Naive B cell (primary cell): Measurements from ENCODE around the gene DDX42. TPM values are rescaled to one million over a fixed set of nuclear protein-coding genes. Genes with fewer than 3 reads are reported as not detected.
"Not testable (repeated sequence)": the region's sequence is repeated elsewhere in the genome, so short reads cannot be mapped to it uniquely, and the experiment has no call there.

Experiments used
- ATAC-seq, 2 donors: fragments of 150-1000 bp; cut with Tn5 transposase; 2 replicates each; pipeline ENCODE4 v1.10.0; 2021; ENCODE audit warnings: low read depth in 2 of 2, mild to moderate bottlenecking in 2 of 2, moderate library complexity in 2 of 2
- DNase-seq: peaks from one replicate; pipeline ENCODE4 v3.0.0; 2022
- H3K27ac Mint-ChIP-seq, 6 donors: one replicate each; pipeline ENCODE4 v1.8.0; 2020 to 2022; ENCODE audit warnings: mild to moderate bottlenecking in 6 of 6, mixed read lengths in 6 of 6, moderate library complexity in 5 of 6, inconsistent platforms in 2 of 6
- H3K27me3 Mint-ChIP-seq, 3 donors: one replicate each; pipeline ENCODE4 v1.8.0; 2021 to 2022; ENCODE audit warnings: mixed read lengths in 3 of 3, mild to moderate bottlenecking in 1 of 3
- H3K36me3 Mint-ChIP-seq, 2 donors: one replicate each; pipeline ENCODE4 v1.8.0; 2020 to 2022; ENCODE audit warnings: mixed read lengths in 2 of 2, inconsistent platforms in 1 of 2, mild to moderate bottlenecking in 1 of 2
- H3K4me1 Mint-ChIP-seq, 3 donors: one replicate each; pipeline ENCODE4 v1.8.0; 2020 to 2022; ENCODE audit warnings: mixed read lengths in 3 of 3, inconsistent platforms in 1 of 3, mild to moderate bottlenecking in 1 of 3, moderate library complexity in 1 of 3
- H3K4me3 Mint-ChIP-seq, 8 donors: one replicate each; pipeline ENCODE4 v1.8.0; 2020 to 2022; ENCODE audit warnings: mild to moderate bottlenecking in 8 of 8, mixed read lengths in 8 of 8, moderate library complexity in 8 of 8, inconsistent platforms in 2 of 8
- H3K9me3 Mint-ChIP-seq, 7 donors: one replicate each; pipeline ENCODE4 v1.8.0; 2020 to 2022; ENCODE audit warnings: mixed read lengths in 7 of 7, mild to moderate bottlenecking in 5 of 7, inconsistent platforms in 2 of 7, moderate library complexity in 1 of 7
- polyA plus RNA-seq, 6 donors: library from polyadenylated mRNA; unstranded; fragments of 300-500 nt; fragmentation: Illumina TruSeq; gene quantifications; one replicate each; pipeline ENCODE4 v1.2.3, GENCODE V29; 2021; ENCODE audit warnings: low read depth in 6 of 6

The DDX42 gene
- polyA plus RNA-seq, 6 donors from 2014 or later: 6.3 to 24.1 (median 13.5) TPM

DNA sequence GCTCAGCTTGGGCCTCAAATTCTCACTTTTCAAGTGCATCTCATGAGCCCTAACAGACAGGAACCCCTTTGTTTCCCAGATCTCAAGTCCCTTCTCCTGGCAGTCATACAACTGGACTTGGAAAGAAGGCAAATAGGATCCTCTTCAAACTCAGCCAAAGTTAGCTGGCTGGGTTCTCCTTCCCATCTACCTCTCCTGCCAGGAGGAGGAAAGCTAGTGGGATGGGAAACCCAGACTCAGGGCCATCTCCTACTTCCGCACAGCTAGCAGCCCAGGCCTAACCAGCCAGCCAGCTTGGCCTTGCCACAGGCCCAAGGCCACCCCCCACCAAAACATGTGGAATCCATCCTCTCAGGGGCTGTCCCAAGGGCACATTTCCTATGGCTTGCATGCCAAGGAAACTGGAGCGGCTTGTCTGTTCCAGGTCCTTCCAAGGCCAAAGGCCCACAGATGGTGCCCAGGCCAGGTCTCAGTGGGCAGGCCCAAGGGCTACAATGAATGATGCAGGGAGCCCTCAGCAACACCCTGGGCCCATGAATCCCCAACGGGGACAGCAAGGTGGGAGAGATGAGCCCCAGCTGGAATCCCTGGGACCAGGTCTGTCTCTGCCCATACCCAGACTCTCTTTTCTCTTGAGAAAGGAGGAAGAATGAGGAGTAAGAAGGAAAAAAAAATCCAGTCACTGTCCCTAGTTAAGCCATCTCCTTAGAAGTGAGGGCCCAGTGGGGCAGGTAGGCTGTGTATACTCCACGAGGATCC lies 66.8 kb downstream of the DDX42 start:
- peak overlapping the region in 5 of 6 donors; percentile 58 to 92 (median 89) for H3K27ac Mint-ChIP-seq

DNA sequence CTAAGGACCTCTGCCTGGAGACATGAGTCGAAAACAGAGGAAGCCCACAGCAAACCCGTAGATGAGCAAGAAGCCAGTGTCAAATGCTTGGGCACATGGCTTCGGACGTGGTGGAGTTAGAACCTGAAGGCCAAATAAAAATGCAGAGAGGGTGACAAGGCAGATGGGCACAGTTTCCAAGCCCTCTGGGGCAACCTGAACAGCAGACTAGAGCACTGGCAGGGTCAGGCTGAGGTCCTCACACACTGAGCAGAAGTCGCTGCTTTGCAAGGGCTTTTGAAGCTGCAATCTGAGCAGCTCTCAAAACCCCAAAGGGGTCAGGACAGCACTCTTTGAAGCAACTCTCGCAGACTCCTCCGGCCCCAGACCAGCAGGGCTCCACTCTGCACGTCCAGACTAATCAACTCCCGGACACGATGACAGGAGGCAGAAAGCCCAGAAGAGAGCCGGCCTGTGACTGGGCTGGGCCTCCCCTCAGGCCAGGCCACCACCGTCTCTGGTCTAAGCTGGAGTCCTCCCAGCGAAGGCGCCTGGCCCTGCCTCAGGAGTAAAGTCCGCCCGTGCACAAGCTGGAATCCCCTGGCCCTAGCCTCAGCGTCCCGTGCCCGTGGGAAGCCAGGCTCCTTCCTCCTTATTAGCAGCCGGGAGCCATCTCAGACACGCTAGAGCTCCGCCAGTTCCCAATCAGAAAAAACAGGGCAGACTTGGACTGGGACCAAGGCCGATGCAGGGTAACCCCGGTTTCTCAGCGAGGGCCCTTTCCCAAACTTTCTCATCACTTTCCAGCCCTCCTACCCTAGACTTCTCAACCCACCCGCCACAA lies 67.6 kb downstream of the DDX42 start:
- peak overlapping the region; percentile 90 to 96 (median 93) for H3K4me3 Mint-ChIP-seq
- H3K9me3 Mint-ChIP-seq: no peaks in the 10 kb centered on the region
- no peaks in the 10 kb centered on the region for H3K27me3 Mint-ChIP-seq
- H3K4me1 Mint-ChIP-seq: peaks cover 46 to 57% (median 53%) of the 10 kb centered on the region in 3 donors
- H3K36me3 Mint-ChIP-seq: no peaks in the 10 kb centered on the region
- peak overlapping the region; percentile 49 to 92 (median 90) for H3K27ac Mint-ChIP-seq
- DNase-seq (no peak), ATAC-seq (no peak)

More for the DNA sequence above, 66.8 kb downstream of the DDX42 start:
- Mint-ChIP-seq H3K27me3 (no peaks in the 10 kb centered on the region), H3K4me1 (peaks cover 45 to 60% (median 56%) of the 10 kb centered on the region in 3 donors), H3K9me3 (no peaks in the 10 kb centered on the region), H3K36me3 (no peaks in the 10 kb centered on the region), H3K4me3 (peak overlapping the region; percentile 90 to 96 (median 93))
- no peak for ATAC-seq
- no peak for DNase-seq

DNA sequence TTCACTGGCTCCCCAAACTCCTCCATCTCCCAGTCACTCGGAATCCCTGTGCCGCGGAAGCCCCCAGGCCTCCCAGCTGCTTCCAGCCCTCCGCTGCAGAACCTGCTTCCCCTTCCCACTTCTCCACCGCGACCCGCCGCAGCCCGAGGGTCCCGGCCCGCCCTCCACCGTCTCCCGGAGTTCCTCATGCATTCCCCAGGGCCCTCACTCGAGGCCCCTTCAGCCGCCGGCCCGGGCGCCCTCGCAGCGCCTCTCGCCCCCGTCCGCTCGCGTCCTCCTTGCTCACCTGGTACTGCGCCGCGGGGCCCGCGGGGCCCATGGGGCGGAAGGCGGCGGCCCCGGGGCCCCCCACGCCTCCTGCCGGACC lies 68.2 kb downstream of the DDX42 start:
- peak overlapping the region; percentile 49 to 92 (median 90) for H3K27ac Mint-ChIP-seq

DNA sequence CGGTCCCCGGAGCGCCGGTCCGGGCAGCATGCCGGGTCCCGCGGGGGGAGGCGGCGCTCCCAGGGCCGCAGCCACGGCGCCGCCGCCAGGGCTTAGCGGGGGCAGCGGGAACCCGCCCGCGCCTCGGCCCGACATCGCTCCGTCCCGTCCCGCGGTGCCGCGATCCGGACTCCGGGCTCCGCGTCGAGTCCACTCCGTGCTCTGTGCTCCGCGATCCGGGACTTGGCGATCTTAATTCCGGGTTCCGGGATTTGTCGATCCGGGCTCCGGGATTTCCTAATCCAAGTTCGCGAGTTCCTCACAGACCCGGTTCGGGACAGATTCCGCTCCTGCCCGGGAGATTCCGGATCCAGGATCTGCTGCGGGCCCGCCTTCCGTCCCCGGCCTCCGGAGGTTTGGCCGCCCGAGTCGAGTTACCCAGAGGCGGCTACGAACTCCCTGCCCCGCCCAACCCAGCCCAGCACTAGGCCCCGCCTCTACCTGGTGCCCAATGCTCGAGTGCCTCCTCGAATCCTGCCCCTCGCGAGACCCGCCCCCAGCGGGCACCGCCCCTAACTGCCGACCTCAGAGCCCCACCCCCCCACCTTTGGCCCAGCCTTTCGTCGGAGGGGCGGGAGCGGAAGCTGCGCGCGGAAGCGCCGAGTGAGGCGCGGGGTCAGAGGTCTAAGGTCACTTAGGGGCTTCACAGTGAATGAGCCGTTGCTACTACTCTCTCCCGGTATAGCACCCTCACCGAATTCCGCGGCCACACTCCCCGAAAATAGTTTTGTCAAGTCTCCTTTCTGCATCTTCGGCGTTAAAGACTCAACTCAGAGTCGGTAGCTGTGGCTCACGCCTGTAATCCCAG lies 68.8 kb downstream of the DDX42 start, which contains the start of gene SMARCD2:
Gene SMARCD2 (minus strand): TSS at position 146 of the 847 bp plus-strand sequence. CDS start 11 bp downstream, at position 135.
- Mint-ChIP-seq H3K36me3 (no peaks in the 10 kb centered on the region), H3K4me3 (peak within 1 kb of the TSS; percentile 90 to 96 (median 93)), H3K9me3 (peaks cover 0 to under 1% (median 0%) of the 10 kb centered on the region in 7 donors), H3K27me3 (no peaks in the 10 kb centered on the region), H3K4me1 (peaks cover 42 to 52% (median 48%) of the 10 kb centered on the region in 3 donors), H3K27ac (peak within 1 kb of the TSS; percentile 89 to 97 (median 96))
- DNase-seq: peak; percentile 97
- ATAC-seq: peak; percentile 80 to 81

More for the DNA sequence above, 68.2 kb downstream of the DDX42 start:
- no peaks in the 10 kb centered on the region for H3K9me3 Mint-ChIP-seq
- DNase-seq (peak; percentile 19), ATAC-seq (peak; percentile 14 to 18)
- peak overlapping the region; percentile 90 to 96 (median 93) for H3K4me3 Mint-ChIP-seq
- no peaks in the 10 kb centered on the region for H3K27me3 Mint-ChIP-seq
- no peaks in the 10 kb centered on the region for H3K36me3 Mint-ChIP-seq
- peaks cover 44 to 51% (median 50%) of the 10 kb centered on the region in 3 donors for H3K4me1 Mint-ChIP-seq

DNA sequence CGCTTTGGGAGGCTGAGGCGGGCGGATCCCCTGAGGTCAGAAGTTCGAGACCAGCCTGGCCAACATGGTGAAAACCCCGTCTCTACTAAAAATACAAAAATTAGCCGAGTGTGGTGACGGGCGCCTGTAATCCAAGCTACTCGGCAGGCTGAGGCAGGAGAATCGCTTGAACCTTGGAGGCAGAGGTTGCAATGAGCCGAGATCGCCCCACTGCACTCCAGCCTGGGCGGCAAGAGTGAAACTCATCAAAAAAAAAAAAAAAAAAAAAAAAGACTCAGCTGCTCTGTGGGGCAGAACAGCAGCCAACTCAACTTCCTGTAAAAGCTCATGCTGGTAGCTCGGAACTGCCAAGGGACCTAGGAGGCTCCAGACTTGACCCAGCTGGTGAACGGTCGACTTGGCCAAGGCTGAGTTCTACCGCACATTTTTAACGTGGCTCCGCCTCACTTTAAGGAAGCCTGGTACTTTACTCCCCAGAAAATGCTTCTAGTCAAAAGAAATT lies 69.5 kb downstream of the DDX42 start:
- DNase-seq (peak; percentile 68), ATAC-seq (peak; percentile 51 to 62)
- not testable (repeated sequence) for H3K27me3 Mint-ChIP-seq, H3K36me3 Mint-ChIP-seq, H3K9me3 Mint-ChIP-seq
- H3K4me3 Mint-ChIP-seq: peak overlapping the region; percentile 84 to 96 (median 92)
- H3K4me1 Mint-ChIP-seq: peaks cover 41 to 52% (median 43%) of the 10 kb centered on the region in 3 donors
- peak overlapping the region; percentile 89 to 97 (median 96) for H3K27ac Mint-ChIP-seq

DNA sequence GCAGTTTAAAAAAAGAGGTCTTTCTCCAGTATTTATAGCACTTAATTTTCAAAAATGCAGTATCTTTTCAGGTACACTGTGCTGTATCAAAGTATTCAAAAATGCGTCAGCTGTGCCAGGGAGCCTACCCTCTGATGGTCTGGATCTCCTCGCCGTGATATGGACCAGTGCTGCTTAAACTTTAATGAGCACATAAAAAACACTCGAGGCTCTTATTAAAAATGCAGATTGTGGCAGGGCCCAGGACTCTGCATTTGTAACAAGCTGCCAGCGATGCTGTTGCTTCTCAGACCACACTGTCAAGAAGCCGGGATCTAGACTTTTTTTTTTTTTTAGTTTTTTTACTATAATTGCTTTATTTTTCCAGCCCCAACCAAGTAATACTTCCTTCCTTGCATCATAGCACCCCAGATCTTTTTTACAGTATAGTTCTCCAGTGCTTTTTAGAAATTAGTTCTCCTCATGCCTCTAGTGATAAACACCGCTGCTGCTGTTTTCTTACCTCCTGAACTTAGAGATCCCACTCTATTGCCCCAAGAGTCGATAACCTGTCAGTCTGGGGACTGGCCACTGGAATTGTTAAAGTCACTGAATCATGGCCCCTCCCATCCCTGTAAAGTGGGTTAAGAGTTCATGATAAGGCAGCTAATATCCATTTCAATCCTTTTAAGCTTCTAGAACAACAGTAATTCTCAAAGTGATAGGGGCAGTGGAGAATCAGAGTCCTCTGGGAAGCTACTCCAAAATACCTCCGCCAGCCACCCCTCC lies 70.1 kb downstream of the DDX42 start:
- H3K27ac Mint-ChIP-seq: peak overlapping the region; percentile 89 to 97 (median 96)
- no peaks in the 10 kb centered on the region for H3K36me3 Mint-ChIP-seq
- peak overlapping the region; percentile 84 to 96 (median 92) for H3K4me3 Mint-ChIP-seq
- H3K27me3 Mint-ChIP-seq: no peaks in the 10 kb centered on the region
- peaks cover 43 to 51% (median 43%) of the 10 kb centered on the region in 3 donors for H3K4me1 Mint-ChIP-seq
- ATAC-seq (no peak), DNase-seq (no peak)
- H3K9me3 Mint-ChIP-seq: peaks cover 0 to 11% (median 3%) of the 10 kb centered on the region in 7 donors

DNA sequence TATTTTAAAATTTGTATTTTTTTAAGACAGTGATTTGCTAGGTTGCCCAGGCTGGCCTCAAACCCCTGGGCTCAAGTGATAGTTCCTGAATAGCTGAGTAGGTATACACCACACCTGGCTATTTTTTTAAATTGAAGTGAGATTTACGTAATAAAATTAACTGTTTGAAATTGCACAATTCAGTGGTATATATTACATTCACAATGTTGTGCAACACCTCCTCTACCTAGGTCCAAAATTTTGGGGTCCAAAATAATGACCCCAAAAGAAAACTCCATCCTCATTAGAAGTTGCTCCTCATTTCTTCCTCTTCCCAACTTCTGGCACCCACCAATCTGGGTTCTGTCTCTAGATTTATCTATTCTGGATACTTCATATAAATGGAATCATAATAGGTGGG lies 71.5 kb downstream of the DDX42 start:
- peak overlapping the region in 3 of 8 donors; percentile 49 to 75 (median 74) for H3K4me3 Mint-ChIP-seq
- peaks cover 0 to 12% (median 3%) of the 10 kb centered on the region in 7 donors for H3K9me3 Mint-ChIP-seq
- H3K27ac Mint-ChIP-seq: peak overlapping the region in 2 of 6 donors; percentile 17 to 76
- no peak for ATAC-seq
- peaks cover 39 to 48% (median 46%) of the 10 kb centered on the region in 3 donors for H3K4me1 Mint-ChIP-seq
- no peak for DNase-seq
- H3K36me3 Mint-ChIP-seq: no peaks in the 10 kb centered on the region
- H3K27me3 Mint-ChIP-seq: no peaks in the 10 kb centered on the region

DNA sequence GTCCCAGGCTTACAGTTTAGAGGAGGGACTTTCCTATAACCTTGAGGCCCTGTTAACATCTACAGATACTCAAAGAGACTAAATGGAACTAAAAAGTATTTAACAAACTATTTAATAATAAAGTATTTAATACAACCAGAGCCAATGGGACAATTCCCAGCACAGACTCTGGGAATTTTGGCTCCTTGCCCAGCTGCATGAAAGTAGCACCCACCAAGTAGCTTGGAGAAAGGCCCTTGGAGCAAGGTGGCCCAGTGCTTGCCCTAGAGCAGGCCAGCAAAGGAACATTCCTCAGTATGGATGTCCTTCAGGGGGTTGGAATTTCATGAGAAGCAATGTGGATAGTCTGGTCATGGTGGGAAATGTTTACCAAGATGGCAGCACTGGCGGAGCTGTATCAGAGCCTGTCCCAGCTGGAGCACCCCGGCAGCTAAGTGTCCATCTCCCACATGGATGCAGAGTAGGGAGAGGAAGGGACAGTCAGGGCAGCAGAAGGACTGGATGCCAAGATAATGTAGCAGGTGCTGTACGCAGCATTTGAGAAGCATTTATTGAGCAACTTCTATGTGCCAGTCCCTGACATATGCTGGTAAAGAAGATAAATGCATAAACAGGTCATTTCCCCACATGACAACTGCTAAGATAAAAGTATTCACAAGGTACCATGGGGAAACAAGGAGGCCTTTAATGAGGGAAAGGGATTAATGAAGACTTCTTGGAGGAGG lies 73.7 kb downstream of the DDX42 start:
- ATAC-seq (no peak), DNase-seq (no peak)
- no peaks in the 10 kb centered on the region for H3K36me3 Mint-ChIP-seq
- peaks cover 22 to 35% (median 31%) of the 10 kb centered on the region in 3 donors for H3K4me1 Mint-ChIP-seq
- H3K4me3 Mint-ChIP-seq: peak overlapping the region in 7 of 8 donors; percentile 3 to 93 (median 88)
- no peaks in the 10 kb centered on the region for H3K27me3 Mint-ChIP-seq
- peaks cover 0 to 12% (median 3%) of the 10 kb centered on the region in 7 donors for H3K9me3 Mint-ChIP-seq
- H3K27ac Mint-ChIP-seq: peak overlapping the region in 5 of 6 donors; percentile 56 to 96 (median 86)

DNA sequence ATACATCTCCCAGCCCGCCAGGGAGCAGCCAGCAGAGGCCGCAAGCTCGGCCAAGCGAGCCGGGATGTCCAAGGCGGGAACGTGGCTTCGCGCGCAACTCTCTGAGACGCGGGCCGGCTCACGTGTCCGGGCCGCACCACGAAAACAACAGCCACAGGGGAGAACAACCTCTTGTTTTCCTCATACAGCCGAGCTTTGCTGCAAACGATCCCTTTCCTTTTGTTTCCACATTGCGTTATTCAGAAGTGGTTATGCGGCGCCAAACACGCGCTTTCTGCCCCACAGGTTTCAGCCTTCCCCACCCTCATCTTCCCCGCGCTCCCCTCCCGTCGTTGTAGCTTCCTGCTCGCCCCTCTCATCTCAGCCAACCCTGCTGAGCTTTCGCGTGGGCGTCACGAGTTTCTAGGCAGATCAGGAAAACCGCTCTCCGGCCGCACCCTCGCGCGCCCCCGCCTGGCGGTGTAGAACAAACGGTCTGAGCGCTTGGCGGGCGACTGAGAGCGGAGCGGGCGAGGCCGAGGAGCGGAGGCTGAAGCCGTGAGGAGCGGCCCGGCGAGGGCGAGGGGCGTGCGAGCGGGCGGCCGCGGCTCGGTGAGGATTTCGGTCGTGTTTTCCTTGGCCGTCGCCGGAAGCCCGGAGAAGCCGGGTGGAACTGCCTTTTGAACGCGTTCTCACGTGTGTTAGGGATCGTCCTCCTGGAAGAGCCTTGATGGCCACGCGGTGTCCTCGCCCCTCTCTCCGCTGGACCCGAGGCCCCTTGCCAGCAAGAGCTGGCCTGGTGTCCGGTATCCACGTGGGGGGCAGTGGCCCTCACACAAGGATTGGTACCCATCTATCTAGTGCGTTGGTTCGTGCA lies 75.1 kb downstream of the DDX42 start:
- peak; percentile 93 to 94 for ATAC-seq
- H3K27me3 Mint-ChIP-seq: no peaks in the 10 kb centered on the region
- H3K27ac Mint-ChIP-seq: peak overlapping the region; percentile 84 to 99 (median 96)
- H3K36me3 Mint-ChIP-seq: no peaks in the 10 kb centered on the region
- DNase-seq: peak; percentile 93
- H3K9me3 Mint-ChIP-seq: peaks cover 0 to 12% (median 3%) of the 10 kb centered on the region in 7 donors
- peak overlapping the region; percentile 74 to 93 (median 88) for H3K4me3 Mint-ChIP-seq
- peaks cover 14 to 25% (median 25%) of the 10 kb centered on the region in 3 donors for H3K4me1 Mint-ChIP-seq

DNA sequence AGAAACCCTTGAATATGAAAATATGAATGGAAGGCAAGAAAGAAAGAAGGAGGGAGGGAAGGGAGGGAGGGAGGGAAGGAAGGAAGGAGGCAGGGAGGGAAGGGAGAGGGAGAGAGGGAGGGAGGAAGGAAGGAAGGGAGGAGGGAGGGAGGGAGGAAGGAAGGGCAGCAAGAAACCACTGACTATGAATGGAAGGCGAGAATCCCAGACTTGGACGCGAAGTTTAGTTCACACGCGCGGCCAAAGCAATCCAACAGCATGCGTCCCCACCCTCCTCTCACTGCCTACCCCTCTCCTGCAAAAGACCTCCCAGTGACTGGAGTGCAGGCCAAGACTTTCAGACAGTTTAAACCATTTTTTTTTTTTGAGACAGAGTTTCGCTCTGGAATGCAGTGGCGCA lies 76.4 kb downstream of the DDX42 start:
- Mint-ChIP-seq H3K4me1 (peaks cover 11 to 20% (median 20%) of the 10 kb centered on the region in 3 donors), H3K4me3 (no peak overlapping the region), H3K27ac (no peak overlapping the region), H3K9me3 (peaks cover 0 to 12% (median 3%) of the 10 kb centered on the region in 7 donors), H3K27me3 (no peaks in the 10 kb centered on the region), H3K36me3 (no peaks in the 10 kb centered on the region)
- ATAC-seq: no peak
- no peak for DNase-seq

DNA sequence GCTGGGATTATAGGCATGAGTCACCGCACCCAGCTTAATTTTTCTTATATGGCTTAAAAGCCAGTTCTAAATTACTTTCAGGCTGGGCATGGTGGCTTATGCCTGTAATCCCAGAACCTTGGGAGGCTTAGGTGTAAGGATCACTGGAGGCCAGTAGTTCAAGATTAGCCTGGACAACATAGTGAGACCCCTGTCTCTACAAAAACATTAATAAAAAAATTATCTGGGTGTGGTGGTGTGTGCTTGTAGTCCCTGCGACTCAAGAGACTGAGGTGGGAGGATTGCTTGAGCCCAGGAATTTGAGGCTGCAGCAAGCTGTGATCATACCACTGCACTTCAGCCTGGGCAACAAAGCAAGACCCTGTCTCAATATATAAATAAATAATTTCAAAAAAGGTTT lies 79.3 kb downstream of the DDX42 start:
- H3K27me3 Mint-ChIP-seq: no peaks in the 10 kb centered on the region
- H3K27ac Mint-ChIP-seq: no peak overlapping the region
- H3K9me3 Mint-ChIP-seq: peaks cover 0 to 7% (median 0%) of the 10 kb centered on the region in 7 donors
- no peak for ATAC-seq
- no peak for DNase-seq
- H3K36me3 Mint-ChIP-seq: no peaks in the 10 kb centered on the region
- no peak overlapping the region for H3K4me3 Mint-ChIP-seq
- H3K4me1 Mint-ChIP-seq: peaks cover 11 to 14% (median 11%) of the 10 kb centered on the region in 3 donors
